ENCODE data around the gene FTSJ1.

- TF ChIP-seq, protein P1, sequence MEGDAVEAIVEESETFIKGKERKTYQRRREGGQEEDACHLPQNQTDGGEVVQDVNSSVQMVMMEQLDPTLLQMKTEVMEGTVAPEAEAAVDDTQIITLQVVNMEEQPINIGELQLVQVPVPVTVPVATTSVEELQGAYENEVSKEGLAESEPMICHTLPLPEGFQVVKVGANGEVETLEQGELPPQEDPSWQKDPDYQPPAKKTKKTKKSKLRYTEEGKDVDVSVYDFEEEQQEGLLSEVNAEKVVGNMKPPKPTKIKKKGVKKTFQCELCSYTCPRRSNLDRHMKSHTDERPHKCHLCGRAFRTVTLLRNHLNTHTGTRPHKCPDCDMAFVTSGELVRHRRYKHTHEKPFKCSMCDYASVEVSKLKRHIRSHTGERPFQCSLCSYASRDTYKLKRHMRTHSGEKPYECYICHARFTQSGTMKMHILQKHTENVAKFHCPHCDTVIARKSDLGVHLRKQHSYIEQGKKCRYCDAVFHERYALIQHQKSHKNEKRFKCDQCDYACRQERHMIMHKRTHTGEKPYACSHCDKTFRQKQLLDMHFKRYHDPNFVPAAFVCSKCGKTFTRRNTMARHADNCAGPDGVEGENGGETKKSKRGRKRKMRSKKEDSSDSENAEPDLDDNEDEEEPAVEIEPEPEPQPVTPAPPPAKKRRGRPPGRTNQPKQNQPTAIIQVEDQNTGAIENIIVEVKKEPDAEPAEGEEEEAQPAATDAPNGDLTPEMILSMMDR (IDR thresholded peaks at IDR 0.05; ENCODE audit: insufficient read depth, low read length, poor library complexity, severe bottlenecking): no peak
- TF ChIP-seq EZH2phosphoT487 (conservative IDR thresholded peaks at IDR 0.05; ENCODE audit: low read length): no peak
Observed at GRCh38 chrX:48497871-48498270, 21.9 kb downstream of the FTSJ1 start.

All from SU-DHL-6 (cell line).